ENCODE results near the gene EXOC4.

Gene EXOC4

DNA sequence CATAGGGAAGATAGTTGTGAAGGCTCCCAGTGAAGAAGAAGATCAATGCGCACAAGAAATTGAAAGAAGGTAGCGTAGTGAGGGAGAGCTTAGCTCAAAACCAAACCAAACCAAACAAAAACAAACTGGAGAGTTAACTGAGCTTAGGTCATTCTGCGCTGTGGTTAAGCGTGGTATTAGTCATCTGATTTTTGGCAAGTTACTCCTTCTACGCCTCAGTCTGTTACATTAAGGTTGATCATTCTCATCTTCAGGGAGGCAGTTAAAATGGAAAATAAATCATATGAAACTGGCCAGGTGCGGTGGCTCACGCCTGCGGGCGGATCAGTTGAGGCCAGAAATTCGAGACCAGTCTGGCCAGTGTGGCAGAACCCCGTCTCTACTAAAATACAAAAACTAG lies 259.7 kb downstream of the EXOC4 start:
- no peak overlapping the region for H3K9ac ChIP-seq (ENCODE audit: low read depth, low read length, poor library complexity, severe bottlenecking)
- H4K20me1 ChIP-seq (ENCODE audit: insufficient read depth, low read length, poor library complexity, severe bottlenecking), result no peaks in the 10 kb centered on the region
- H3K4me2 ChIP-seq (ENCODE audit: low read depth, low read length, poor library complexity, severe bottlenecking), result no peak overlapping the region
- H2AFZ ChIP-seq (ENCODE audit: low read length), result no peak overlapping the region
- H3K4me3 ChIP-seq (ENCODE audit: low read length, poor library complexity, severe bottlenecking), result no peak overlapping the region
- no peaks in the 10 kb centered on the region for H3K36me3 ChIP-seq (ENCODE audit: insufficient read depth, low read length)
- H3F3A ChIP-seq (ENCODE audit: low read depth), result no peaks in the 10 kb centered on the region
- no peaks in the 10 kb centered on the region for H3K27me3 ChIP-seq (ENCODE audit: insufficient read depth, low read length, poor library complexity, severe bottlenecking)
- H3K79me2 ChIP-seq (ENCODE audit: insufficient read depth, low read length), result no peaks in the 10 kb centered on the region
- TF ChIP-seq, protein P1, sequence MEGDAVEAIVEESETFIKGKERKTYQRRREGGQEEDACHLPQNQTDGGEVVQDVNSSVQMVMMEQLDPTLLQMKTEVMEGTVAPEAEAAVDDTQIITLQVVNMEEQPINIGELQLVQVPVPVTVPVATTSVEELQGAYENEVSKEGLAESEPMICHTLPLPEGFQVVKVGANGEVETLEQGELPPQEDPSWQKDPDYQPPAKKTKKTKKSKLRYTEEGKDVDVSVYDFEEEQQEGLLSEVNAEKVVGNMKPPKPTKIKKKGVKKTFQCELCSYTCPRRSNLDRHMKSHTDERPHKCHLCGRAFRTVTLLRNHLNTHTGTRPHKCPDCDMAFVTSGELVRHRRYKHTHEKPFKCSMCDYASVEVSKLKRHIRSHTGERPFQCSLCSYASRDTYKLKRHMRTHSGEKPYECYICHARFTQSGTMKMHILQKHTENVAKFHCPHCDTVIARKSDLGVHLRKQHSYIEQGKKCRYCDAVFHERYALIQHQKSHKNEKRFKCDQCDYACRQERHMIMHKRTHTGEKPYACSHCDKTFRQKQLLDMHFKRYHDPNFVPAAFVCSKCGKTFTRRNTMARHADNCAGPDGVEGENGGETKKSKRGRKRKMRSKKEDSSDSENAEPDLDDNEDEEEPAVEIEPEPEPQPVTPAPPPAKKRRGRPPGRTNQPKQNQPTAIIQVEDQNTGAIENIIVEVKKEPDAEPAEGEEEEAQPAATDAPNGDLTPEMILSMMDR (conservative IDR thresholded peaks at IDR 0.05; ENCODE audit: low read length), result no peak
- TF ChIP-seq EZH2phosphoT487 (IDR thresholded peaks at IDR 0.05; ENCODE audit: borderline replicate concordance), result no peak
- peaks cover 6% of the 10 kb centered on the region; the same call in 1 of the 2 replicates for H3K9me3 ChIP-seq (ENCODE audit: insufficient read depth, low read depth, low read length)
- H3K4me1 ChIP-seq (ENCODE audit: insufficient read depth, low read length, poor library complexity, severe bottlenecking), result peaks cover 10% of the 10 kb centered on the region
- H3K9me2 ChIP-seq (replicated peaks; ENCODE audit: low read depth, low read length), result no peaks in the 10 kb centered on the region

DNA sequence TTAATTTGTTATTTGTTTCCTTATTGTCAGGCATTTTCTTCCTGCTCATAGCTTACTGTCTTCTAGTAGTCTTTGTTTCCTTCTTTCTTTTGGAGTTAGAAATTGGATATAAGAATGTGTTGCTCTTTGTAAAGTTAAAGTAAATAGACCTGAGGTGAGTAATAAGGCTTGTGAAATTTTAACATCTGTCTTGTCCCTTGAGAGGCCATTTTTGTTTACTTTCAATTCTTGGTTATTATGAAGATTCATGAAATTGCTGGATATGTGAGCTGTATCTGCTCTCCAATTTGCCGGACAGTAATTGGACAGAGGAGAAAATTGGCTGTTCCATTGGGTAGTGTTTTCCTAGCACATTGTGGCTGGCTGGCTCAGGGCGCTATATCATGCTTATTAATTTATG lies 260.7 kb downstream of the EXOC4 start:
- Histone ChIP-seq H4K20me1 (ENCODE audit: insufficient read depth, low read length, poor library complexity, severe bottlenecking) (no peaks in the 10 kb centered on the region), H3K27me3 (ENCODE audit: insufficient read depth, low read length, poor library complexity, severe bottlenecking) (no peaks in the 10 kb centered on the region), H3K4me3 (ENCODE audit: low read length, poor library complexity, severe bottlenecking) (no peak overlapping the region), H3K79me2 (ENCODE audit: insufficient read depth, low read length) (no peaks in the 10 kb centered on the region), H3K4me2 (ENCODE audit: low read depth, low read length, poor library complexity, severe bottlenecking) (no peak overlapping the region), H2AFZ (ENCODE audit: low read length) (no peak overlapping the region), H3K9me3 (ENCODE audit: insufficient read depth, low read depth, low read length) (peaks cover 6% of the 10 kb centered on the region; the same call in 1 of the 2 replicates), H3K4me1 (ENCODE audit: insufficient read depth, low read length, poor library complexity, severe bottlenecking) (peaks cover under 1% of the 10 kb centered on the region), H3K9ac (ENCODE audit: low read depth, low read length, poor library complexity, severe bottlenecking) (no peak overlapping the region), H3K9me2 (replicated peaks; ENCODE audit: low read depth, low read length) (no peaks in the 10 kb centered on the region), H3K36me3 (ENCODE audit: insufficient read depth, low read length) (no peaks in the 10 kb centered on the region), H3F3A (ENCODE audit: low read depth) (no peaks in the 10 kb centered on the region)
- TF ChIP-seq EZH2phosphoT487 (IDR thresholded peaks at IDR 0.05; ENCODE audit: borderline replicate concordance), result no peak
- TF ChIP-seq, protein P1 (conservative IDR thresholded peaks at IDR 0.05; ENCODE audit: low read length), result no peak

DNA sequence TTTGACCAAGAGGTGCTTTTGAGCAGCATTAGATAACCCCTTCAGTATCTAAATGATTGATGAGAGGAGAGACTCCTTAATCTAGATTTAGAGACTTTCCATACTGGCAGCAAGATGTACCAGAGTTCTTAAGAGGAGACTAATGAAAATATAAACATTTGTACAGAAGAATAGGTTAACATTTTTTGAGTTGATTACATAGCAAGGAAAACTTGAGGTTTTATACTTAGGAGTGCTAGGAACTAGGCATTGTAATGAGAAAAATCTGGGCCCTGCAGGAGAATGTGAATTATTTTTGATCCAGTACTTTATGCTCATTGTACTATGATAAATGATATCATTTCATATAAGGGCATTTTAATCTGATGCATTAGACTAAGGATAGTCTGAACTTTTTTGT lies 261.7 kb downstream of the EXOC4 start:
- H3K79me2 ChIP-seq (ENCODE audit: insufficient read depth, low read length), result no peaks in the 10 kb centered on the region
- no peak overlapping the region for H3K9ac ChIP-seq (ENCODE audit: low read depth, low read length, poor library complexity, severe bottlenecking)
- no peaks in the 10 kb centered on the region for H3K9me2 ChIP-seq (replicated peaks; ENCODE audit: low read depth, low read length)
- no peaks in the 10 kb centered on the region for H4K20me1 ChIP-seq (ENCODE audit: insufficient read depth, low read length, poor library complexity, severe bottlenecking)
- H3K4me2 ChIP-seq (ENCODE audit: low read depth, low read length, poor library complexity, severe bottlenecking), result no peak overlapping the region
- H3K9me3 ChIP-seq (ENCODE audit: insufficient read depth, low read depth, low read length), result peaks cover 6% of the 10 kb centered on the region; the same call in 1 of the 2 replicates
- H2AFZ ChIP-seq (ENCODE audit: low read length), result no peak overlapping the region
- TF ChIP-seq, protein P1 (conservative IDR thresholded peaks at IDR 0.05; ENCODE audit: low read length), result no peak
- TF ChIP-seq EZH2phosphoT487 (IDR thresholded peaks at IDR 0.05; ENCODE audit: borderline replicate concordance), result no peak
- H3K27me3 ChIP-seq (ENCODE audit: insufficient read depth, low read length, poor library complexity, severe bottlenecking), result no peaks in the 10 kb centered on the region
- H3K36me3 ChIP-seq (ENCODE audit: insufficient read depth, low read length), result no peaks in the 10 kb centered on the region
- H3K4me1 ChIP-seq (ENCODE audit: insufficient read depth, low read length, poor library complexity, severe bottlenecking), result no peaks in the 10 kb centered on the region
- H3K4me3 ChIP-seq (ENCODE audit: low read length, poor library complexity, severe bottlenecking), result no peak overlapping the region
- no peaks in the 10 kb centered on the region for H3F3A ChIP-seq (ENCODE audit: low read depth)
